SK-N-SH (cell line): ENCODE results near the gene FRYL. TPM values are rescaled to one million over a fixed set of nuclear protein-coding genes. Genes with fewer than 3 reads are reported as not detected.

Source experiments
- CTCF ChIA-PET: fragments of 300-600, 350-600 bp; formaldehyde crosslinking; extraction: SDS; loops from one replicate; lab custom pipeline; 2021; lab: Yijun Ruan, JAX
- POLR2A ChIA-PET: fragments of 350-600 bp; sonication (Branson Sonifier 250); formaldehyde crosslinking; extraction: SDS; loops from one replicate; lab custom pipeline; 2020; ENCODE audit warnings: antibody characterized with exemption, inconsistent platforms; lab: Yijun Ruan, JAX
- DNase-seq: peaks from one replicate; pipeline ENCODE4 v3.0.0; 2012
- H2AFZ ChIP-seq: fragments of 200-600 bp; sonication (generic); 2 replicates; pipeline ENCODE4 v1.8.1; 2016; ENCODE audit warnings: antibody characterized with exemption, mild to moderate bottlenecking, low read depth
- H3F3A ChIP-seq: fragments of 200-600 bp; sonication (generic); replicated peaks from 2 replicates; pipeline ENCODE3; 2016; ENCODE audit warnings: antibody characterized with exemption, mild to moderate bottlenecking; ENCODE audit not compliant: insufficient read depth
- H3K27ac ChIP-seq, 2 experiments: fragments of 200-500 bp in 1 of 2; fragments of 200-600 bp in 1 of 2; sonication (Bioruptor generic) in 1 of 2; sonication (generic), shearing (Covaris generic) in 1 of 2; 2 replicates each; pipeline versions ENCODE4 v1.5.1 to v1.6.1; 2014 to 2016; ENCODE audit warnings: low read depth in 2 of 2, inconsistent platforms in 1 of 2, low read length in 1 of 2, mild to moderate bottlenecking in 1 of 2, mixed read lengths in 1 of 2
- H3K27me3 ChIP-seq: fragments of 200-600 bp; sonication (generic), shearing (Covaris generic); 2 replicates; pipeline ENCODE4 v1.6.1; 2016; ENCODE audit warnings: mixed run types; ENCODE audit not compliant: insufficient read depth
- H3K36me3 ChIP-seq, 2 experiments: fragments of 200-500 bp in 1 of 2; fragments of 200-600 bp in 1 of 2; sonication (Bioruptor generic) in 1 of 2; sonication (generic) in 1 of 2; replicated peaks in 1 of 2; 2 replicates each; pipeline versions ENCODE3 to v1.5.1; 2014 to 2016; ENCODE audit warnings: low read length in 1 of 2, mild to moderate bottlenecking in 1 of 2; ENCODE audit not compliant: insufficient read depth in 2 of 2, control insufficient read depth in 1 of 2
- H3K4me1 ChIP-seq, 2 experiments: fragments of 200-500 bp in 1 of 2; fragments of 200-600 bp in 1 of 2; sonication (Bioruptor generic) in 1 of 2; sonication (generic), shearing (Covaris generic) in 1 of 2; 2 replicates each; pipeline versions ENCODE4 v1.5.1 to v1.6.1; 2014 to 2016; ENCODE audit warnings: low read depth in 1 of 2, low read length in 1 of 2, mixed run types in 1 of 2; ENCODE audit not compliant: insufficient read depth in 2 of 2, control insufficient read depth in 1 of 2
- H3K4me2 ChIP-seq: fragments of 200-600 bp; sonication (generic), shearing (Covaris generic); 2 replicates; pipeline ENCODE4 v1.6.1; 2017; ENCODE audit warnings: mixed run types
- H3K4me3 ChIP-seq, 2 experiments: fragments of 200-500 bp in 1 of 2; fragments of 200-600 bp in 1 of 2; sonication (Bioruptor generic) in 1 of 2; sonication (generic), shearing (Covaris generic) in 1 of 2; 2 replicates each; pipeline versions ENCODE4 v1.5.1 to v1.8.1; 2014 to 2016; ENCODE audit warnings: low read depth in 2 of 2, inconsistent platforms in 1 of 2, low read length in 1 of 2, mild to moderate bottlenecking in 1 of 2, mixed read lengths in 1 of 2, moderate library complexity in 1 of 2
- H3K79me2 ChIP-seq: fragments of 200-600 bp; sonication (generic); 2 replicates; pipeline ENCODE4 v1.8.1; 2017; ENCODE audit warnings: mild to moderate bottlenecking; ENCODE audit not compliant: insufficient read depth
- H3K9ac ChIP-seq: fragments of 200-600 bp; sonication (generic); 2 replicates; pipeline ENCODE4 v1.6.1; 2017; ENCODE audit warnings: mixed run types
- H3K9me2 ChIP-seq: fragments of 200-600 bp; sonication (generic); 2 replicates; pipeline ENCODE4 v1.6.1; 2017; ENCODE audit warnings: mixed run types
- H3K9me3 ChIP-seq: fragments of 200-600 bp; sonication (generic); 2 replicates; pipeline ENCODE4 v1.6.1; 2017; ENCODE audit warnings: mixed run types, mild to moderate bottlenecking, moderate library complexity
- H4K20me1 ChIP-seq: fragments of 200-600 bp; sonication (generic); 2 replicates; pipeline ENCODE4 v1.6.1; 2017; ENCODE audit warnings: mild to moderate bottlenecking, mixed run types; ENCODE audit not compliant: insufficient read depth
- CHD2 ChIP-seq: fragments of 150-350 bp; IDR thresholded peaks from 2 replicates; pipeline ENCODE4 v1.6.1; 2018; ENCODE audit warnings: low read length; ENCODE audit not compliant: partially characterized antibody
- EP300 ChIP-seq, 2 experiments: IDR thresholded peaks; 2 replicates each; pipeline versions ENCODE4 v1.4.0 to v1.6.1; 2012; ENCODE audit warnings: borderline replicate concordance in 1 of 2, low read depth in 1 of 2, low read length in 1 of 2
- GATA2 ChIP-seq: sonication (generic); formaldehyde crosslinking; IDR thresholded peaks from 2 replicates; pipeline ENCODE4 v1.5.0; 2020; ENCODE audit warnings: mild to moderate bottlenecking, missing genetic modification reagents
- MEF2A ChIP-seq: IDR thresholded peaks from 2 replicates; pipeline ENCODE4 v1.4.0; 2012; ENCODE audit warnings: low read depth, borderline replicate concordance
- TAF1 ChIP-seq: IDR thresholded peaks from 2 replicates; pipeline ENCODE4 v1.6.1; 2012; ENCODE audit warnings: low read depth, mild to moderate bottlenecking, low read length, moderate library complexity, borderline replicate concordance
- TCF12 ChIP-seq: IDR thresholded peaks from 2 replicates; pipeline ENCODE4 v1.4.0; 2012
- TEAD4 ChIP-seq: IDR thresholded peaks from 2 replicates; pipeline ENCODE4 v1.4.0; 2012; ENCODE audit warnings: mild to moderate bottlenecking, borderline replicate concordance; ENCODE audit not compliant: insufficient read depth
- YY1 ChIP-seq: IDR thresholded peaks from 2 replicates; pipeline ENCODE4 v1.4.0; 2012; ENCODE audit warnings: low read depth, mild to moderate bottlenecking
- WGBS: methylation state at CpG from one replicate; pipeline ENCODE4 v1.1.6; 2017; ENCODE audit warnings: low lambda C conversion rate; 5-methylcytosine and 5-hydroxymethylcytosine counted together
- polyA plus RNA-seq, 3 experiments: library from polyadenylated mRNA; depleted of rRNA; stranded (reverse); fragments of >200 nt; gene quantifications; 2 replicates each; pipeline ENCODE4 v1.2.3, GENCODE V29; 2012
- TF ChIP-seq, protein P1 (sequence below): IDR thresholded peaks from 2 replicates; pipeline ENCODE4 v1.4.0; 2012; ENCODE audit warnings: low read depth
- TF ChIP-seq, protein P2 (sequence below): IDR thresholded peaks from 2 replicates; pipeline ENCODE4 v1.6.1; 2012; ENCODE audit warnings: mild to moderate bottlenecking, low read depth, low read length, moderate library complexity
- TF ChIP-seq, protein P3 (sequence below): IDR thresholded peaks from 2 replicates; pipeline ENCODE4; 2012
- TF ChIP-seq, protein P4 (sequence below): IDR thresholded peaks from 2 replicates; pipeline ENCODE4 v1.4.0; 2012; ENCODE audit warnings: low read depth, borderline replicate concordance

The FRYL gene
- polyA plus RNA-seq, 1 of the 3 experiments (the other 2 are of a cell fraction), result 8.2 TPM

DNA sequence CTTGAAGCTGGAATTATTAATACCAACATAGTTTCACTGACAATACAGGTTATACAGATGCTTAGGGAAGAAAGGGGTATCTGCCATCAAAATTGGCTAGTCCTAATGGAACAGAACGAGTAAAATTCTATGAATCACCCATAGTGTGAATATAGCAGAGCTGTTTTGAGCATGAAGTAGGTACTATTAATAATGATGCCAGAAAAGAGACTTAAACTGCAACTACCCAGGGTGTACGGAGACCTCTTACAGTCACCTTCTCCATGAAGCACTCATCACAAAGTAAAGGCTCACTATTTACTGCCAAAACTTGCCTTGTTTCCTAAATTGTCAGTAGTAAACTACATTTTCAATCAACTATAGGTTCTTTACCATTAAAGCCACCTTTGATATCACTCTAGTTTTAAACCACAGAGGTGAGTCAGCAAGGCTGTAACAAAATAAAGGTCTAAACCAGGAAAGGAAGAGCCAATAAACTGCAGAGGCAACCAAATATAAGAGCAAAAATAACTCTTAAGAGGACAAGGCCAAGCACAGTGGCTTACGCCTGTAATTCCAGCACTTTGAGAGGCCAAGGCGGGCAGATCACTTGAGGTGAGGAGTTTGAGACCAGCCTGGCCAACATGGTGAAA is 114.4 kb downstream of the FRYL start (continued):
- TF ChIP-seq TEAD4, result no peak

DNA sequence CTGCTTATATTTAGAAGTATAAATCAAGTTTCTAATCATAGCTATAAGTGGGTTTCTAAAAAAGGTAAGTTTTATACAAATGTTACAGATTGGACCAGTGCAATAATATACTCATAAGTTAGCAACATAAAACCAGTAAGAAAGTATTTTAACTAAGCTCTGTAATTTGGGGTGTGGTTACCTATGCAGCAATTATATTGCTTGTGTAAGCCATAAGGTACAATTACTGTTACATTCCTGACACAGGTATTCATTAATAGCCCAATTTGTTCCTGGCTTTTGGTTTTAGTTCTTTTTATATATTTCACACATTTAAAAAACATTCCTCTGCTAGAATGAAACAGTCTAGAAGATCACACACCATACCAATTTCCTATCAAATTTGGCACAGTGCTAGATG is 115.1 kb downstream of the FRYL start:
- DNase-seq, result no peak
- no peak overlapping the region for H3K4me2 ChIP-seq
- ChIA-PET CTCF (no interaction called here), POLR2A (no interaction called here)
- peaks cover 69% of the 10 kb centered on the region for H3K79me2 ChIP-seq
- TF ChIP-seq, protein P1, sequence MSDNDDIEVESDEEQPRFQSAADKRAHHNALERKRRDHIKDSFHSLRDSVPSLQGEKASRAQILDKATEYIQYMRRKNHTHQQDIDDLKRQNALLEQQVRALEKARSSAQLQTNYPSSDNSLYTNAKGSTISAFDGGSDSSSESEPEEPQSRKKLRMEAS, result no peak
- TF ChIP-seq MEF2A, result no peak
- TF ChIP-seq GATA2 (CRISPR knock-in tag), result no peak
- no peak for TF ChIP-seq YY1
- TF ChIP-seq TAF1, result no peak
- TF ChIP-seq, protein P2, sequence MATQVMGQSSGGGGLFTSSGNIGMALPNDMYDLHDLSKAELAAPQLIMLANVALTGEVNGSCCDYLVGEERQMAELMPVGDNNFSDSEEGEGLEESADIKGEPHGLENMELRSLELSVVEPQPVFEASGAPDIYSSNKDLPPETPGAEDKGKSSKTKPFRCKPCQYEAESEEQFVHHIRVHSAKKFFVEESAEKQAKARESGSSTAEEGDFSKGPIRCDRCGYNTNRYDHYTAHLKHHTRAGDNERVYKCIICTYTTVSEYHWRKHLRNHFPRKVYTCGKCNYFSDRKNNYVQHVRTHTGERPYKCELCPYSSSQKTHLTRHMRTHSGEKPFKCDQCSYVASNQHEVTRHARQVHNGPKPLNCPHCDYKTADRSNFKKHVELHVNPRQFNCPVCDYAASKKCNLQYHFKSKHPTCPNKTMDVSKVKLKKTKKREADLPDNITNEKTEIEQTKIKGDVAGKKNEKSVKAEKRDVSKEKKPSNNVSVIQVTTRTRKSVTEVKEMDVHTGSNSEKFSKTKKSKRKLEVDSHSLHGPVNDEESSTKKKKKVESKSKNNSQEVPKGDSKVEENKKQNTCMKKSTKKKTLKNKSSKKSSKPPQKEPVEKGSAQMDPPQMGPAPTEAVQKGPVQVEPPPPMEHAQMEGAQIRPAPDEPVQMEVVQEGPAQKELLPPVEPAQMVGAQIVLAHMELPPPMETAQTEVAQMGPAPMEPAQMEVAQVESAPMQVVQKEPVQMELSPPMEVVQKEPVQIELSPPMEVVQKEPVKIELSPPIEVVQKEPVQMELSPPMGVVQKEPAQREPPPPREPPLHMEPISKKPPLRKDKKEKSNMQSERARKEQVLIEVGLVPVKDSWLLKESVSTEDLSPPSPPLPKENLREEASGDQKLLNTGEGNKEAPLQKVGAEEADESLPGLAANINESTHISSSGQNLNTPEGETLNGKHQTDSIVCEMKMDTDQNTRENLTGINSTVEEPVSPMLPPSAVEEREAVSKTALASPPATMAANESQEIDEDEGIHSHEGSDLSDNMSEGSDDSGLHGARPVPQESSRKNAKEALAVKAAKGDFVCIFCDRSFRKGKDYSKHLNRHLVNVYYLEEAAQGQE, result no peak
- TF ChIP-seq CHD2, result no peak
- TF ChIP-seq TEAD4, result no peak
- no peak for TF ChIP-seq EP300 (IDR thresholded peaks at IDR 0.05; ENCODE audit: borderline replicate concordance in 1 of 2, low read depth in 1 of 2, low read length in 1 of 2)
- H4K20me1 ChIP-seq, result 0 out of 2 replicates have a peak, but pooled peaks cover 16% of the 10 kb centered on the region
- H3K27me3 ChIP-seq, result no peaks in the 10 kb centered on the region
- peaks cover 0 to 8% of the 10 kb centered on the region in 2 experiments; a peak in 1 of 4 replicates for H3K4me1 ChIP-seq
- no peaks in the 10 kb centered on the region for H3K9me2 ChIP-seq
- H3K36me3 ChIP-seq, result peaks cover 0 to 6% of the 10 kb centered on the region in 2 experiments
- no peak overlapping the region for H3K4me3 ChIP-seq
- H2AFZ ChIP-seq, result no peak overlapping the region
- H3F3A ChIP-seq, result peaks cover 10% of the 10 kb centered on the region
- H3K9me3 ChIP-seq, result no peaks in the 10 kb centered on the region
- no peak overlapping the region for H3K27ac ChIP-seq
- no peak overlapping the region for H3K9ac ChIP-seq

DNA sequence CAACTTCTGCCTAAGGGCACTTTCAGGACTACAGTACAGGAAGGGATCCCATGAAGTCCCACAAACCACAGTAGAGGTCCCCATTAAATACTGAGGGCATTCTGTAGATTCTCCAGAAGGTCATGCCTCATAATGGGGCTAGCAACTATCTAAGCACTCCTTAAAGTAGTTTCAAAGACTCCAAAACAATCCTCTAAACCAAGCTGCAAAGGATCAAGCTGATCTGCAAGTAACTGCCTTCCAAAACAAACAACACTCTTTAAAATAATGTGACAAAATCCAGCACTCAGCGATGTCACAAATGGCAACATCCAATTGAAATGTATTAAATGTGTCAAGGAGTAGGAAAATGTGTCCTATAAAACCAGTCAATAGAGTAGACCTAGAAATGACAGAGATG is 118.7 kb downstream of the FRYL start:
- no peaks in the 10 kb centered on the region for H3K9me3 ChIP-seq

More for the DNA sequence above, 118.7 kb downstream of the FRYL start:
- Histone ChIP-seq H2AFZ (no peak overlapping the region), H3K27me3 (no peaks in the 10 kb centered on the region), H3K27ac (no peak overlapping the region), H3K4me2 (no peak overlapping the region), H3K4me3 (no peak overlapping the region), H3K4me1 (peaks cover 0 to 8% of the 10 kb centered on the region in 2 experiments; a peak in 1 of 4 replicates), H3K9me2 (no peaks in the 10 kb centered on the region), H3K36me3 (peaks cover 0 to 6% of the 10 kb centered on the region in 2 experiments), H4K20me1 (peaks cover 17% of the 10 kb centered on the region; the same call in 1 of the 2 replicates), H3K9ac (no peak overlapping the region), H3F3A (peaks cover 23% of the 10 kb centered on the region), H3K79me2 (peaks cover 65% of the 10 kb centered on the region)
- CTCF ChIA-PET, result interaction anchor here (1.0 kb wide), 1 partner anchor 83 kb away, joined by 3 read pairs; no protein-coding TSS in a partner anchor
- WGBS, result 100% methylated on average over 1 of the region's 1 CpG
- no peak for DNase-seq
- TF ChIP-seq, protein P1, result no peak
- TF ChIP-seq, protein P3, sequence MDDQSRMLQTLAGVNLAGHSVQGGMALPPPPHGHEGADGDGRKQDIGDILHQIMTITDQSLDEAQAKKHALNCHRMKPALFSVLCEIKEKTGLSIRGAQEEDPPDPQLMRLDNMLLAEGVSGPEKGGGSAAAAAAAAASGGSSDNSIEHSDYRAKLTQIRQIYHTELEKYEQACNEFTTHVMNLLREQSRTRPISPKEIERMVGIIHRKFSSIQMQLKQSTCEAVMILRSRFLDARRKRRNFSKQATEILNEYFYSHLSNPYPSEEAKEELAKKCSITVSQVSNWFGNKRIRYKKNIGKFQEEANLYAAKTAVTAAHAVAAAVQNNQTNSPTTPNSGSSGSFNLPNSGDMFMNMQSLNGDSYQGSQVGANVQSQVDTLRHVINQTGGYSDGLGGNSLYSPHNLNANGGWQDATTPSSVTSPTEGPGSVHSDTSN, result no peak
- no peak for TF ChIP-seq TCF12
- TF ChIP-seq, protein P4, sequence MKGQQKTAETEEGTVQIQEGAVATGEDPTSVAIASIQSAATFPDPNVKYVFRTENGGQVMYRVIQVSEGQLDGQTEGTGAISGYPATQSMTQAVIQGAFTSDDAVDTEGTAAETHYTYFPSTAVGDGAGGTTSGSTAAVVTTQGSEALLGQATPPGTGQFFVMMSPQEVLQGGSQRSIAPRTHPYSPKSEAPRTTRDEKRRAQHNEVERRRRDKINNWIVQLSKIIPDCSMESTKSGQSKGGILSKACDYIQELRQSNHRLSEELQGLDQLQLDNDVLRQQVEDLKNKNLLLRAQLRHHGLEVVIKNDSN, result no peak
- POLR2A ChIA-PET, result no interaction called here
